ENCODE results near the gene TERT. TPM values are rescaled to one million over a fixed set of nuclear protein-coding genes. Genes with fewer than 3 reads are reported as not detected.

Gene TERT
- not detected in 2 replicates for total RNA-seq

GRCh38 chr5:1294835-1295649, at the start of gene TERT:
TERT (minus strand) TSS chr5:1295068; CDS start chr5:1294989, 79 bp downstream.

GRCh38 chr5:1225081-1225480, 69.8 kb downstream of the TERT start, which contains the start of gene SLC6A18:
SLC6A18 (plus strand) TSS chr5:1225381; CDS start chr5:1225478, 97 bp downstream.

Other genes with a start within 250 kb of the TERT start
- gene SLC12A7, start 183.0 kb downstream of the TERT start, total RNA-seq, result 22.4 and 27.9 TPM in 2 replicates
- not detected in 2 replicates for gene SLC6A19, start 93.5 kb downstream of the TERT start, total RNA-seq
- gene SLC6A18, start 69.7 kb downstream of the TERT start, total RNA-seq, result not detected in 2 replicates
- 305 and 379 TPM in 2 replicates for gene CLPTM1L, start 50.0 kb upstream of the TERT start, total RNA-seq
- not detected in 2 replicates for gene SLC6A3, start 150.4 kb upstream of the TERT start, total RNA-seq
- 37.5 and 46.7 TPM in 2 replicates for gene LPCAT1, start 228.9 kb upstream of the TERT start, total RNA-seq